H1 (cell line): ENCODE measurements around the gene RALA. TPM values are rescaled to one million over a fixed set of nuclear protein-coding genes. Genes with fewer than 3 reads are reported as not detected.

ENCODE experiments used
- BCL11A ChIP-seq, 2 experiments: IDR thresholded peaks; one replicate each; pipeline ENCODE4 v1.6.1; 2011; ENCODE audit warnings: low read depth in 2 of 2, low read length in 2 of 2, mild to moderate bottlenecking in 2 of 2
- CEBPB ChIP-seq: IDR thresholded peaks from 2 replicates; pipeline ENCODE4 v1.6.1; 2012; ENCODE audit warnings: low read depth, low read length
- CHD1 ChIP-seq: IDR thresholded peaks from 2 replicates; pipeline ENCODE4 v1.6.1; 2012; ENCODE audit warnings: low read depth, low read length, improper control_type of control experiment
- CHD2 ChIP-seq: IDR thresholded peaks from 2 replicates; pipeline ENCODE4 v1.6.1; 2012; ENCODE audit warnings: low read length, improper control_type of control experiment
- JUN ChIP-seq: IDR thresholded peaks from 2 replicates; pipeline ENCODE4 v1.6.1; 2011; ENCODE audit warnings: low read depth, mild to moderate bottlenecking, improper control_type of control experiment, low read length
- NANOG ChIP-seq: IDR thresholded peaks from 2 replicates; pipeline ENCODE4 v1.6.1; 2011; ENCODE audit warnings: low read length, low read depth, mild to moderate bottlenecking, inconsistent platforms; ENCODE audit not compliant: insufficient read depth, poor library complexity, severe bottlenecking
- RBBP5 ChIP-seq: IDR thresholded peaks from 2 replicates; pipeline ENCODE4 v1.7.1; 2012; ENCODE audit warnings: low read depth, mild to moderate bottlenecking, inconsistent platforms, low read length, moderate library complexity, borderline replicate concordance
- RFX5 ChIP-seq: IDR thresholded peaks from 2 replicates; pipeline ENCODE4 v1.6.1; 2011; ENCODE audit warnings: low read depth, low read length, improper control_type of control experiment, borderline replicate concordance
- SIX5 ChIP-seq: IDR thresholded peaks from 2 replicates; pipeline ENCODE4 v1.6.1; 2011; ENCODE audit warnings: mild to moderate bottlenecking, low read depth, low read length
- polyA plus RNA-seq, 7 experiments: library from polyadenylated mRNA; depleted of rRNA in 3 of 7; stranded (reverse) in 5 of 7; unstranded in 2 of 7; fragments of >200 nt in 5 of 7; fragments of 200-250 nt in 2 of 7; gene quantifications; 1 replicate in 5 of 7; 2 replicates in 1 of 7; 4 replicates in 1 of 7; pipeline versions ENCODE4 v1.2.1 to v1.2.3, GENCODE V29; 2011 to 2013; ENCODE audit warnings: missing spikeins in 2 of 7, mixed read lengths in 2 of 7
- total RNA-seq: library from RNA; stranded (reverse); fragmentation: NEBNext Ultra II Directional; extraction: Animal tissue kit (Norgen Biotek cat#: 25700); gene quantifications from 2 replicates; pipeline ENCODE4 v1.2.1, GENCODE V29; 2021

Gene RALA
- total and polyA plus RNA-seq, 2 of the 8 experiments (the other 6 are each of a cell fraction or from before 2014, with no cell fraction given), result 24.1 to 72.8 TPM

GRCh38 chr7:39620486-39620885 lies 2.9 kb upstream of the RALA start (continued):
- TF ChIP-seq BCL11A (IDR thresholded peaks at IDR 0.05; ENCODE audit: low read depth in 2 of 2, low read length in 2 of 2) (no peak), JUN (no peak), CHD2 (no peak), SIX5 (no peak), CHD1 (no peak), NANOG (no peak), RBBP5 (no peak), CEBPB (no peak), RFX5 (no peak)
